ENCODE results near the gene MIER3.

Gene MIER3

DNA sequence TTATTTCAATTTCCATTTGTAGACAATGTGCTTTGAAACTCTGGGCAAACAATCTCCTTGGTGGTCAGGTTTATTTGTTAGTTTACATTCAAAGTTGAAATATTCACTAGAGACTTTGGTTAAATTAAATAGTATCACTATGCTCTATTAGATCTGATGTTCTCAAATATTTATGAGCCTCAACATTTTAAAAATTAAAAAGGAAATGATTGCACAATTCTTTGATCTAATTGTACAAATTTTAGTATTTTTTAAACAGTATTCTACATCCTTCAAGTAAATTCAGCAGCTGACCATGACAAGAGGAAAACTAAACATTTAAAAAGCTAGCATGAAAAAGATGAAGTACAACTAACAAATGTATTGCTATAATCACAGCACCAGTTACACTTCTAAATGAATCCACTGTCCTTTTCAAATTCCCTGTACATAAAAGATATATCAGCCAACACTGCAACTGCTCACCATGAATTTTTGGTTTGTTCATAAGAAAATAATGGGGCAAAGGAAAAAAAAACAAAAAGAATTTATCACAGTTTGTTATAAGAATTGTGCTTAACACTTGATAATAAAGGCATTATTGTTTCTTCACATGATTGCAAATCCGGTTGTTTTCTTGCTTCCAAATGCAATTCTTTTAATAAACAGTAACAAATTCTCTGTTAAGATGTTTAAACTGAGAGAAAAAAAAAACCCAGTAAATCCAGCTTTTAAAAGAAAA, 31.8 kb downstream of the MIER3 start:
- no peaks in the 10 kb centered on the region for H3K27me3 ChIP-seq (ENCODE audit: control insufficient read depth in 1 of 2, insufficient read depth in 2 of 2, low read length in 2 of 2)
- H3K9me3 ChIP-seq (ENCODE audit: control insufficient read depth in 2 of 2, low read length in 2 of 2): no peaks in the 10 kb centered on the region
- H3K36me3 ChIP-seq (ENCODE audit: control insufficient read depth in 2 of 2, insufficient read depth in 2 of 2, low read length in 2 of 2): peaks cover 18 to 21% of the 10 kb centered on the region in 2 donors
- no peak overlapping the region for H3K9ac ChIP-seq (ENCODE audit: low read length in 2 of 2)
- no peak overlapping the region for H3K4me3 ChIP-seq (ENCODE audit: low read length in 2 of 2)
- no peak overlapping the region for H3K27ac ChIP-seq (ENCODE audit: low read length)
- no peaks in the 10 kb centered on the region for H3K4me1 ChIP-seq (ENCODE audit: control insufficient read depth, insufficient read depth, low read length)

DNA sequence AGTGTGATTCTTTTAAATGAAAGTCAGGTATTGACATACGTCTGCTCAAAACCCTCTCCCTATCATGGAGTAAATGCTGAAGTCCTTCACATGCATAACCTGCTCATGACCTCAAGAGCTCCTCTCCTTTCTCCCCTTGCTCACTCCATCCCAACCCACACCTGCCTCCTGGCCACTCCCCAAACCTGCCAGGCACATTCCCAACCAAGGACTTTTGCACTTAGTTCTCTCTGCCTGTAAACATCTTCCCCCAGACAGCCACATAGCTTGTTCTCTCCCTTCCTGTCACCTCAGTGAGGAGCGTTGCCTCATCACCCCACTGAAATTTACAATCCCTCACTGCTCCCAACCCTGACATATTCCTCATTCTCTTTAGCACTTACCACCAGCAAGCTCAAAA, 33.9 kb downstream of the MIER3 start:
- Histone ChIP-seq H3K4me3 (ENCODE audit: low read length in 2 of 2) (no peak overlapping the region), H3K9ac (ENCODE audit: low read length in 2 of 2) (no peak overlapping the region), H3K27me3 (ENCODE audit: control insufficient read depth in 1 of 2, insufficient read depth in 2 of 2, low read length in 2 of 2) (no peaks in the 10 kb centered on the region), H3K36me3 (ENCODE audit: control insufficient read depth in 2 of 2, insufficient read depth in 2 of 2, low read length in 2 of 2) (peaks cover 6 to 13% of the 10 kb centered on the region in 2 donors), H3K9me3 (ENCODE audit: control insufficient read depth in 2 of 2, low read length in 2 of 2) (no peaks in the 10 kb centered on the region), H3K4me1 (ENCODE audit: control insufficient read depth, insufficient read depth, low read length) (no peaks in the 10 kb centered on the region), H3K27ac (ENCODE audit: low read length) (no peak overlapping the region)

DNA sequence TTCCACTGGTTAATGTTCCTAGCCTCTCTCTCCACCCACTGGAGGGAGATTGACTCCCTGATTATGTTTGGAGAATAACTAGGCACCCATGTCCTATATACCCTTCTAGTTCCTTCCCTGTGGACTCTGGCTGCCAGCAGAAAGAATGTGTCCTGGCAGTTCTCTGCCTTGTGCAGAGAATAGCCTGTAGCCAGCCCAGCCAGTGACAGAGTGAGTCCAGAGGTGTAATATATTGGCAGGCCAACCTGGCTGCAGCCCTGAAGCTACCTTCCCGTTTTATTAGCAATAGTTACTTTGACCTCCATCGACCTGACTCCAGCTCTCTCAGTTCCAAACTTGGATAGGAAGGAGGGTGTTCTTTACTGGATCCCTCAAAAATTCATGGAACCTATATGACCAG, 34.4 kb downstream of the MIER3 start:
- no peak overlapping the region for H3K27ac ChIP-seq (ENCODE audit: low read length)
- no peaks in the 10 kb centered on the region for H3K9me3 ChIP-seq (ENCODE audit: control insufficient read depth in 2 of 2, low read length in 2 of 2)
- no peaks in the 10 kb centered on the region for H3K27me3 ChIP-seq (ENCODE audit: control insufficient read depth in 1 of 2, insufficient read depth in 2 of 2, low read length in 2 of 2)
- no peak overlapping the region for H3K4me3 ChIP-seq (ENCODE audit: low read length in 2 of 2)
- H3K36me3 ChIP-seq (ENCODE audit: control insufficient read depth in 2 of 2, insufficient read depth in 2 of 2, low read length in 2 of 2): peaks cover 1 to 8% of the 10 kb centered on the region in 2 donors
- no peak overlapping the region for H3K9ac ChIP-seq (ENCODE audit: low read length in 2 of 2)
- no peaks in the 10 kb centered on the region for H3K4me1 ChIP-seq (ENCODE audit: control insufficient read depth, insufficient read depth, low read length)

DNA sequence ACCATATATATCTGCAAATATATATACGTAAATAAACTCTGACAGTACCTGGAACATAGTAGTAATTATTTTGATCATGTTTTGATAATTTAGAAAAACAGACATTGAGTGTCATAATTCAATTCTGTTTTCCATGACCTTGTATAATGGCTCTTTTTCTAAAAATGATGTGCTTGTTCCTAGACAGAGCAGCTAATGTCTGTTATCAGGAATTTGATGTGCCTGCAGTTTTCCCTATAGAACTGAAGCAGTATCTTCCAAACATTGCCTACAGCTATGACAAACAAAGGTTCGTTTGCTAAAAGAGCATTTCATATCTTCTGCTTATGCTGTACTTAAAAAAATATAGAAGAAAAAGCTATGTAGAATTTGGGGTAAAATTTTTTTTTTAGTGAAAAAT, 37.2 kb downstream of the MIER3 start:
- peaks cover 9% of the 10 kb centered on the region for H3K4me1 ChIP-seq (ENCODE audit: control insufficient read depth, insufficient read depth, low read length)
- peaks cover 0 to 4% of the 10 kb centered on the region in 2 donors for H3K36me3 ChIP-seq (ENCODE audit: control insufficient read depth in 2 of 2, insufficient read depth in 2 of 2, low read length in 2 of 2)
- H3K9ac ChIP-seq (ENCODE audit: low read length in 2 of 2): no peak overlapping the region
- no peaks in the 10 kb centered on the region for H3K9me3 ChIP-seq (ENCODE audit: control insufficient read depth in 2 of 2, low read length in 2 of 2)
- no peaks in the 10 kb centered on the region for H3K27me3 ChIP-seq (ENCODE audit: control insufficient read depth in 1 of 2, insufficient read depth in 2 of 2, low read length in 2 of 2)
- no peak overlapping the region for H3K27ac ChIP-seq (ENCODE audit: low read length)
- H3K4me3 ChIP-seq (ENCODE audit: low read length in 2 of 2): no peak overlapping the region

DNA sequence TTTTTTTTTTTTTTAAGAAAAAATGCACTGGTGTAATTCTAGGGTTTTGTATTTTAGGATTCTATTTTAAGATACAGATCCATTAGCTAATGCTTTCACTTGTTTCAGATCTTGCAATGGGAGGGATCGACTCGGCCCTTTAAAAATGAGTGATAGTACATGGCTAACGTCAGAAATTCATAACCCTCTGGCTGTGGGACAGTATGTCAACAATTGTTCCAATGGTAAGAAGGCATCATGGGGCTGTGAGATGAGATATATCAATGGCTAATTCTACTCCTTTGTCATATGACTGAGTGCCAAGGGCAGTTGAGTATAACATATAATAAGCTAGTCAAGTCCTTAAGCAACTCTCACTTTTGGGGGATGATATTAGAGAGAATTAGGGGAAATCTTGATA, 38.2 kb downstream of the MIER3 start:
- Histone ChIP-seq H3K4me1 (ENCODE audit: control insufficient read depth, insufficient read depth, low read length) (peaks cover 9% of the 10 kb centered on the region), H3K9ac (ENCODE audit: low read length in 2 of 2) (no peak overlapping the region), H3K27ac (ENCODE audit: low read length) (no peak overlapping the region), H3K36me3 (ENCODE audit: control insufficient read depth in 2 of 2, insufficient read depth in 2 of 2, low read length in 2 of 2) (peaks cover 0 to 4% of the 10 kb centered on the region in 2 donors), H3K4me3 (ENCODE audit: low read length in 2 of 2) (no peak overlapping the region), H3K27me3 (ENCODE audit: control insufficient read depth in 1 of 2, insufficient read depth in 2 of 2, low read length in 2 of 2) (no peaks in the 10 kb centered on the region), H3K9me3 (ENCODE audit: control insufficient read depth in 2 of 2, low read length in 2 of 2) (no peaks in the 10 kb centered on the region)

DNA sequence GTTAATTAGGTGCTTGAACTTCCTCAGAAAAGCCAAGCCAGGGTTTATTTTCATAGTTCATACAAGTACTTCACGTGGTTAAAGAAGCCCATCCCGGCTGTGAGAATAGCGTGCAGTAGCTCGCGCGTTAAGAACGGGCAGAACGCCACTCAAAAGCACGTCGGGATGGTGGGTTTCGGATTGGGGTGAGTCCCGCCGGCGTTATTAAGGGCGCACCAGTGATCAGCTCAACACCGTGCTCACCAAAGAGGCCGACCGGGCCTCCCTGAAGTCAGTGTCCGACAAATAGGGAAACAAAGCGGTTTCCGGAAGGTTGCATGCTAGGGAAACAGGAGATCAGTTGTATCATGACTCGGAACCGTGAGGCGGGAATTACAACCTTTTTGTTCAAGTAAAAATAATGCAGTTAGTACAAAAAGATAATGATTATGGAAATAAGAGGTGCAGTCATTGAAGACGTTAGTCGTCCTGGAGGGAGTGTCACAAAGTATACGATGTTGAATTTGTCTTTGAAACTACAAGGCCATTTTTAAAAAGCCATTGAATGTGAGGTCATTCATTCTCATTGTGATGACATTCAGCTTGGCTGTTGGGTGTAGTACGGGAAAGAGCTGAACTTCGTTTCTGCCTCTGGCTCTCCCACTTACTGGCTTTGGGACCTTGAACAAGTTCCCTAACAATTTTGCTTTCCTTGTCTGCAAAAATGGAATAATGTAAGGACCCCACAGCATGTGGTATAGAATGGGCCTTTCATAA, 41.5 kb downstream of the MIER3 start:
- Histone ChIP-seq H3K9me3 (ENCODE audit: control insufficient read depth in 2 of 2, low read length in 2 of 2) (no peaks in the 10 kb centered on the region), H3K27ac (ENCODE audit: low read length) (peak overlapping the region; percentile 90), H3K27me3 (ENCODE audit: control insufficient read depth in 1 of 2, insufficient read depth in 2 of 2, low read length in 2 of 2) (no peaks in the 10 kb centered on the region), H3K4me3 (ENCODE audit: low read length in 2 of 2) (peak overlapping the region; percentile 85 to 93), H3K36me3 (ENCODE audit: control insufficient read depth in 2 of 2, insufficient read depth in 2 of 2, low read length in 2 of 2) (no peaks in the 10 kb centered on the region), H3K4me1 (ENCODE audit: control insufficient read depth, insufficient read depth, low read length) (peaks cover 9% of the 10 kb centered on the region), H3K9ac (ENCODE audit: low read length in 2 of 2) (peak overlapping the region; percentile 88 to 94)

DNA sequence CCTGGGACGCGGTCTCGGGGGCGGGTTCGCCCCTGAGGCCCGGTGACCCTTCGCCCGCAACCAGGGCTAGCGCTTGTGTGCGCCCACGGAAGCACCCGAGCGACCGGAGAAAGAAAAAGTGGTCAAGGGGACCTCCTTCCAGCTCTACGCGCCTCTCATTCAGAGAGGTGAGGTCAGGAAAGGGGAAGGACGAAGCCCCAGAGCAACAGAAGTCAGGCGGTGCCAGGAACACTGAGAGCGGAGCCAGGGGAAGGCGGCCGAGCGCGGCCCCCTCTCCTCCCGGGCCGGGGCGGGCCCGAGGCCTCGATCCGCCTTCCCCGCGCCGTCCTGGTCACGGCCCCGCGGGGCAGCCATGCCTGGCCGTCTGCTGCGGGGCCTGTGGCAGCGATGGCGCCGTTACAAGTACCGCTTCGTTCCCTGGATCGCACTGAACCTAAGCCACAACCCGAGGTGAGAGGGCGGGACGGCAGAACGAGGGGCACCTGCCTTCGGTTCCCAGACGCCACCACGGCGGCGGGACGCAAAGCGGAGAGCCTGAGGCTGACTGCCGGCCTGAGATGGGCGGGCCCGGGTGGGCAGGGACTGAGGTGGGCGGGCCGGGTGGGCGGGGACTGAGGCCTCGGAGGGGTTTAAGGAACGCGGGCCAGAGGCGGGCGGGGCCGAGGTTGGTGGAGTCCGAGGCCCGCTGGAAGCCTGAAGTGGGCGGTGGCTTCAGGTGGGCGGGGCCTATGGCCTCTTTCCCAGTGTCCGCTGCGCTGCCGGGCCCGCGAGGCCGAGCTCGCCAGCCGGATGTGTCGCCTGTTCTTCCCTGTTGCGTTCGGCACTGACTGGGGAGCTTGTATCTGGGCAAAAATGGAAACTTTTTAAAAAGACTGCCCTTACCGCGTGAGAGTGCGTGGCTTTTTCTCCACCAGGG, 42.4 kb downstream of the MIER3 start, which contains the start of gene SETD9:
Gene SETD9, plus strand, starts transcription at position 303 of the 916 bp plus-strand sequence. Its CDS starts 50 bp downstream, at position 353.
- H3K27me3 ChIP-seq (ENCODE audit: control insufficient read depth in 1 of 2, insufficient read depth in 2 of 2, low read length in 2 of 2): no peaks in the 10 kb centered on the region
- H3K9ac ChIP-seq (ENCODE audit: low read length in 2 of 2): peak within 1 kb of the TSS; percentile 88 to 94
- peak within 1 kb of the TSS; percentile 85 to 93 for H3K4me3 ChIP-seq (ENCODE audit: low read length in 2 of 2)
- H3K27ac ChIP-seq (ENCODE audit: low read length): peak within 1 kb of the TSS; percentile 90
- H3K4me1 ChIP-seq (ENCODE audit: control insufficient read depth, insufficient read depth, low read length): peaks cover 9% of the 10 kb centered on the region
- H3K36me3 ChIP-seq (ENCODE audit: control insufficient read depth in 2 of 2, insufficient read depth in 2 of 2, low read length in 2 of 2): no peaks in the 10 kb centered on the region
- no peaks in the 10 kb centered on the region for H3K9me3 ChIP-seq (ENCODE audit: control insufficient read depth in 2 of 2, low read length in 2 of 2)

DNA sequence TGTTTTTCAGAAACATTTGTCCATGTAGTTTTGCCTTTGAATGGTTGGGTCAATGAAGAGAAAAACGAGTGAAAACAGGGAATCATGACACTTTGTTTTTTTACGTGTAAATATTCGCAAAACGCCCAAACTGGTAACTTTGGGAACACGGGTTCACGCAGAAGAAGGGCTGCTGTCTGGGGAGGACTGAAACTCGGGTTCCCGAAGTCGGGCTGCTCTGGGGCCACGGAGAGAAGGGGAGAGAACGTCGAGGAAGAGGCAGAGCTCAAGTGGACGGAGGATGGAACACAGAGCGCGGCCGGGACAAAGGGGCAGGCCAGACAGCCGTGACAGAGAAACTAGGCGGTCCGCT, 43.0 kb downstream of the MIER3 start:
- H3K27me3 ChIP-seq (ENCODE audit: control insufficient read depth in 1 of 2, insufficient read depth in 2 of 2, low read length in 2 of 2): no peaks in the 10 kb centered on the region
- peak overlapping the region; percentile 85 for H3K27ac ChIP-seq (ENCODE audit: low read length)
- H3K9ac ChIP-seq (ENCODE audit: low read length in 2 of 2): peak overlapping the region; percentile 77 to 86
- no peaks in the 10 kb centered on the region for H3K9me3 ChIP-seq (ENCODE audit: control insufficient read depth in 2 of 2, low read length in 2 of 2)
- peak overlapping the region; percentile 78 to 80 for H3K4me3 ChIP-seq (ENCODE audit: low read length in 2 of 2)
- no peaks in the 10 kb centered on the region for H3K36me3 ChIP-seq (ENCODE audit: control insufficient read depth in 2 of 2, insufficient read depth in 2 of 2, low read length in 2 of 2)
- peaks cover 9% of the 10 kb centered on the region for H3K4me1 ChIP-seq (ENCODE audit: control insufficient read depth, insufficient read depth, low read length)

DNA sequence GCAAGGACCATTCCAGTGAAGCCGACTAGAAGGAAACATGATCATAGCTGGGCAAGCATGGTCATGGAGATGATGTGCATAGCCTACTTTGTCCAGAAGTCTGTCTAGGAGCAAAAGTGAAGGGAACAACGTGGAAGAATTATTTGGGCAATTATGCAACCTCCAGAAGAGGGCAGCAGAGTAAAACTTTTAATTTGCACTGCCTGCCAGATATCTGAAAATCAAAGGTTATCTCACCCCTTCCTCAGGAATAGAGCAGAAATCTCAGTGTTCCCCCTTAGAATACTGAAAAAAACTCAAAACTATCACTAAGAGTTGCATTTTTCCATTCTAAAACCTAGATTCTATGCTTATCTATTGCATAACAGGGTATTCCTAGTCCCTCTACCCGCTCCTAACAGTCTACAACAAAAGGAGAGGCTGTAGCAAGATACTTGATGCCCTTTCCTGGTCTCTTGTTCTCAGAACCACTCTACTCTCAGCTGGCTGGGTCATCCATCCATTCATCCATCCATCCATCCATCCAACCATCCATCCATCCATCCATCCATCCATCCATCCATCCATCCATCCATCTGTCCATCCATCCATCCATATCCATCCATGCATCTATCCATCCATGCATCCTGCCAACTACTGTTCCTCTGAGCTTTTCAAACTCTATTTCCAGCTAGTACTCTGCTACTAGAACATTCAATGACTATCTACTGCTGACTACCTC, 50.9 kb downstream of the MIER3 start:
- Histone ChIP-seq H3K36me3 (ENCODE audit: control insufficient read depth in 2 of 2, insufficient read depth in 2 of 2, low read length in 2 of 2) (no peaks in the 10 kb centered on the region), H3K27me3 (ENCODE audit: control insufficient read depth in 1 of 2, insufficient read depth in 2 of 2, low read length in 2 of 2) (no peaks in the 10 kb centered on the region), H3K9me3 (ENCODE audit: control insufficient read depth in 2 of 2, low read length in 2 of 2) (no peaks in the 10 kb centered on the region), H3K27ac (ENCODE audit: low read length) (no peak overlapping the region), H3K9ac (ENCODE audit: low read length in 2 of 2) (no peak overlapping the region), H3K4me3 (ENCODE audit: low read length in 2 of 2) (no peak overlapping the region), H3K4me1 (ENCODE audit: control insufficient read depth, insufficient read depth, low read length) (no peaks in the 10 kb centered on the region)

DNA sequence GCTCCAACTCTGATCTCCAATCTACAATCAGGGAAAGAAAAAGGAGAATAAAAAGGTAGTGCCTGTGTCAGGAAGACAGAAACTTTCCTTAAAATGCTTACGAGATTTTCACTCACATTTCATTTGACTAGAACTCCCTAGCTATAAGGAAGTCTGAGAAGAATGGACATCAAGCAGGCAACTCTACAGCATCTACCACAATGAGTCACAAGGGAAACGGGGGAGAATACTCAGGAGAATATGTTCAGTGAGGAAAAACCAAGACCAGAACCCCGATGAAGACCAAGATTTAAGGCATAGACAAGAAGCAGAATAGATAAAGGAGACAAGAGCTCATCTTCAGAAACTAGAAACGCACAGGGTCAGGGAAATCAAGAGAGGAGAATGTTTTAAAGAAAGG, 51.5 kb downstream of the MIER3 start:
- Histone ChIP-seq H3K36me3 (ENCODE audit: control insufficient read depth in 2 of 2, insufficient read depth in 2 of 2, low read length in 2 of 2) (no peaks in the 10 kb centered on the region), H3K4me3 (ENCODE audit: low read length in 2 of 2) (no peak overlapping the region), H3K27ac (ENCODE audit: low read length) (no peak overlapping the region), H3K9me3 (ENCODE audit: control insufficient read depth in 2 of 2, low read length in 2 of 2) (no peaks in the 10 kb centered on the region), H3K27me3 (ENCODE audit: control insufficient read depth in 1 of 2, insufficient read depth in 2 of 2, low read length in 2 of 2) (no peaks in the 10 kb centered on the region), H3K4me1 (ENCODE audit: control insufficient read depth, insufficient read depth, low read length) (no peaks in the 10 kb centered on the region), H3K9ac (ENCODE audit: low read length in 2 of 2) (no peak overlapping the region)
